Natural killer cell treated with Interleukin-12 subunit alpha and Interleukin-12 subunit beta and Interleukin-15 and Interleukin-18, amount 100 ng/mL, for 72 hours (primary cell): ENCODE data around the gene LMNB1. TPM values are rescaled to one million over a fixed set of nuclear protein-coding genes. Genes with fewer than 3 reads are reported as not detected.

ENCODE experiments used
- ATAC-seq, 2 donors: fragments of 150-1000 bp; cut with Tn5 transposase in 1 of 2; sonication (Bioruptor Pico), chemical (Tn5 transposase) in 1 of 2; 2 replicates each; pipeline ENCODE4 v1.10.0; 2021
- DNase-seq: peaks from one replicate; pipeline ENCODE4 v3.0.0; 2022; ENCODE audit warnings: low spot score
- H3K27ac Mint-ChIP-seq, 2 donors: 1 replicate in 1 of 2; 2 replicates in 1 of 2; pipeline ENCODE4 v1.8.0; 2022; ENCODE audit warnings: mixed read lengths in 2 of 2, mild to moderate bottlenecking in 1 of 2, moderate library complexity in 1 of 2
- H3K27me3 Mint-ChIP-seq, 2 donors: 1 replicate in 1 of 2; 2 replicates in 1 of 2; pipeline ENCODE4 v1.8.0; 2022; ENCODE audit warnings: mixed read lengths in 2 of 2
- H3K36me3 Mint-ChIP-seq: one replicate; pipeline ENCODE4 v1.8.0; 2022; ENCODE audit warnings: mixed read lengths
- H3K4me1 Mint-ChIP-seq, 2 donors: 1 replicate in 1 of 2; 2 replicates in 1 of 2; pipeline ENCODE4 v1.8.0; 2022; ENCODE audit warnings: low read depth in 2 of 2, mixed read lengths in 2 of 2, mild to moderate bottlenecking in 1 of 2
- H3K4me3 Mint-ChIP-seq: one replicate; pipeline ENCODE4 v1.8.0; 2022; ENCODE audit warnings: mixed read lengths
- H3K9me3 Mint-ChIP-seq: 2 replicates; pipeline ENCODE4 v1.8.0; 2022; ENCODE audit warnings: mixed read lengths
- total RNA-seq, 2 donors: library from RNA; stranded (reverse); gene quantifications; one replicate each; pipeline ENCODE4 v1.2.3, GENCODE V29; 2022

The LMNB1 gene
- total RNA-seq, 2 donors from 2014 or later = 184 to 270 TPM

DNA sequence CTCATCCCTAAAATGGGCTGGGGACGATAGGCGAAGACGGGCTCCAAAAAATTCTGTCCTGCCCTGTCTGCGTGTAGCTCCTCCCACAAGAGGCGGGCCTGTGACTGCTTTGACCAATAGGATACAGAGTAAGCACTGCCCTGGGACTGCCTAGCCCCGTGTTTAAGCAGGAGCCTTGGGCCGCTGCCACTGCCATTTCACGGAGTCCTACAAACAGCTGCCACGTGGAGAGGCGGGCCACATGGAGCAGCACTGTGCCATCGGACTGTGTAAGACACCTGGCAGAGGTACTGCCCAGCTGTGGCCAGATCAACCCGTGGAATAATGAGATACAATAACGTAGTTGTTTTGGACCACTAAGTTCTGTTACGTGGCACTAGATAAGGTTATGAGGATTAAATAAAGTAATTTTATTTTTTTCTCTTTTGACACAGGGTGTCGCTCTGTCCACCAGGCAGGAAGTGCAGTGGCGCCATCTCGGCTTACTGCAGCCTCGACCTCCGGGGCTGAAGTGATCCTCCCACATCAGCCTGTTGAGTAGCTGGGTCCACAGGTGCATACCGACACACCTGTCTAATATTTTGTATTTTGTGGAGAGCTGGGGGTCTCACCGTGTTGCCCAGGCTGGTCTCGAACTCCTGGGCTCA lies 87.2 kb downstream of the LMNB1 start:
- ATAC-seq (peak in 1 of 2 donors; percentile 50), DNase-seq (no peak)
- Mint-ChIP-seq H3K9me3 (no peaks in the 10 kb centered on the region), H3K4me1 (peaks cover 7 to 9% of the 10 kb centered on the region in 2 donors), H3K27ac (no peak overlapping the region), H3K4me3 (no peak overlapping the region), H3K36me3 (no peaks in the 10 kb centered on the region), H3K27me3 (peaks cover 0 to 2% of the 10 kb centered on the region in 2 donors)

DNA sequence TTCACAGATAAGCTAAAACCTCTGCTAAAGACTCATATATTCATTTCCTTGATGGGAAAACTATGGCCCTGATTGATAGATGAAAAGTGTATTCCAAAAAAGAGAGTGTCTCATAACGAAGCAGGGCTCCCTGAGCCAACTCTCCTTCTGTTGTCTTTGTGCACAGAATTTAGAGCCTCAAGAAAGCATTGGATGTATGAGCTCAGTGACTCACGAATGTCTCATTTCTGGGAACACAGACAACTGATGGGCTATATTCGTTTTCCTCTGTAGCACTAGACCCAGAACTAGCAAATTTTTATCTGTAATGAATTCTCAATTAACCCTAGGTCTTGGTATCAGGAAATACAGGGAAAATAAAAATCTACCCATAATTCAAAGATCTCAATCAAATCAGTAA lies 88.4 kb downstream of the LMNB1 start:
- no peak overlapping the region for H3K27ac Mint-ChIP-seq
- no peaks in the 10 kb centered on the region for H3K36me3 Mint-ChIP-seq

DNA sequence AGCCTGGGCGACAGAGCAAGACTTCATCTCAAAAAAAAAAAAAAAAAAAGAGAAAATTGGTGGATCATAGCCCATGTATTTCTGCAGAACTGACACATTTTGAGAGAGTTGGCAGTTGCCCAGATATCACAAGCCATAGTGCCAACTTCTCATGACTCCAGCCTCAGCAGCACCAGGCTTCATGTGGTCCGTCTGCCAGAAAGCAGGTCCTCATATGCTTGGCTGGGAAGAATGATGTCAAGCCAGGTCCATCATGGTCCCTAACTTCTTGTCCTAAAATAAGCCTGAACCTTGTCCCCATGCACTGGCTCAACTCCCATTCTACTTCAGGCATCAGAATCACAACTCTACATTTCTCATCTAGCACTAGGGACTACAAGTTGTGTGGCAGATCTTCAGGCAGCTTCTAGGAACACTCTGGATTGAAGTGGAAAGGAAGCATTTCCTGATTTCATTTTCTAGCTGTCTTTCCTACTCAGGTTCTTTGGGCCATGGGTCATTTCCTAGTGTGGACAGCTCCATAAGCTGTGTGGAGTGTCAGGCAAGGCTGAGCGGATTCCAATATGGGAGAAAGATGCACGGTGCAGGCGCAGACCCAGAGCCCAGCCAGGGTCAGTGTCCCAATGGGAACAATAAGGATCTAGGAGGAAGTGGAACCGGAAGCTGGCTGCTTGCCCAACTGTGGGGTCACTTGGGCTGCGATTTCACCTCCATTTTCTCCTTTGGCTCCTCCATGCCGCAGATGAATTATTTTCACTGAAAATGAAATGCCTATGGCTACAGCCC lies 90.1 kb downstream of the LMNB1 start:
- H3K4me1 Mint-ChIP-seq = peaks cover 9 to 11% of the 10 kb centered on the region in 2 donors
- no peaks in the 10 kb centered on the region for H3K36me3 Mint-ChIP-seq
- no peak overlapping the region for H3K27ac Mint-ChIP-seq
- DNase-seq (no peak), ATAC-seq (no peak)
- H3K4me3 Mint-ChIP-seq = no peak overlapping the region
- peaks cover 0 to 2% of the 10 kb centered on the region in 2 donors for H3K27me3 Mint-ChIP-seq
- no peaks in the 10 kb centered on the region for H3K9me3 Mint-ChIP-seq

More for the DNA sequence above, 88.4 kb downstream of the LMNB1 start:
- Mint-ChIP-seq H3K4me1 (peaks cover 9 to 11% of the 10 kb centered on the region in 2 donors), H3K9me3 (no peaks in the 10 kb centered on the region), H3K27me3 (peaks cover 0 to 2% of the 10 kb centered on the region in 2 donors), H3K4me3 (no peak overlapping the region)
- no peak for ATAC-seq
- DNase-seq = no peak

DNA sequence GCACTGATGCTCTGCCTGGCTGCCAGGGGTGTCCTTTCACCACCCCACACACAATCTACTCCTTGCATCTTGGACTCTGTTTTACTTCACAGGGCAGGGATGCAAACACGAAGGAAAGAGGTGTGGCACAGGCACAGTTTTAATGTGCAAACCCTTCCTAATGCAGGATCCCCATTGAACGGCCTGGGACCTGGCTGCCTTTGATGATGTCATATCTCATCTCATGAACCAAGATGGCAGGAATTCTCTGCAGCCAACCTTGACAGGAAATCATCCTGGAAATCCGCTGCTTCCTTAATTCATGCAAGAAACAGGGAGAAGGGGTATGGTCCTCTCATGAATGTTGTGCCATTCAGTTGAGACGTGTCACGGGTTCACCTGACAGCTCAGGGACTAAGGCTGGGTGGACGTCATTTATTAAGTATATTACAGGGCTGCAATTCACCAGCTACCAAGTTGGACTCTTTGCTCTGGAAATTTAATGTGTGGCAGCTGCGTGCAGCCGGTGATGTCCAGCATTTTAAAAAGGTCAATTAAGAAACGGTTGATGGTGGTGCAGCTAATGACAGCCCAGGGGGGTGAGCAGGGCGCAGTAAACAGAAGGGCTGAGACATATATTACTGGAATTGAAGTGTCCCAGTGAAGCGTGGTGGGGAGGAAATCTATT lies 91.5 kb downstream of the LMNB1 start:
- DNase-seq (no peak), ATAC-seq (no peak)
- no peak overlapping the region for H3K27ac Mint-ChIP-seq
- H3K27me3 Mint-ChIP-seq = peaks cover 0 to 2% of the 10 kb centered on the region in 2 donors
- peak overlapping the region; percentile 3 for H3K4me3 Mint-ChIP-seq
- H3K4me1 Mint-ChIP-seq = peaks cover 9 to 11% of the 10 kb centered on the region in 2 donors
- no peaks in the 10 kb centered on the region for H3K9me3 Mint-ChIP-seq
- no peaks in the 10 kb centered on the region for H3K36me3 Mint-ChIP-seq

DNA sequence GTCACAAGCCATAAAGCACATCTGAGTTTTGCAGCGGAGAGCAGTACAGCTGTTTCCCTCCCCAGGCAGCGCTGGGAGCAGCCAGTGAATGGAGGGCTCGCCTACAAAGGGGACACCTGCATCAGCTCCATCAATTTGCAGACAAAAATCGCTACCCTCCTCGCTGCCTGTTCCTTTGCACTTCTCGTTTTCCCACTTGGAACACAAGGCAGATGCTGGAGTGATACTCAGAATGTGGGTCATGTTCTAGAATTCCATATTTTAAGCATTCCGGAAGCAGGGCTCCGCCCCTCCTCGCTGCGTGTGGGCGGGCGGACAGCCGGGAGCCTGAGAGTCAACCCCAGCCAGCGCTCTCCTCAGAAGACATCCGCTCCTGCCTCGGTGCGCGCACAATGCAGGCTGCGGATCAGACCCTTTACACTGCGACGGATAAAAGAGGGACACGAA lies 92.1 kb downstream of the LMNB1 start:
- DNase-seq = no peak
- Mint-ChIP-seq H3K36me3 (no peaks in the 10 kb centered on the region), H3K27me3 (peaks cover 0 to 2% of the 10 kb centered on the region in 2 donors), H3K4me3 (peak overlapping the region; percentile 3), H3K27ac (no peak overlapping the region), H3K4me1 (peaks cover 9 to 13% of the 10 kb centered on the region in 2 donors), H3K9me3 (no peaks in the 10 kb centered on the region)
- ATAC-seq = peak; percentile 56 to 68

DNA sequence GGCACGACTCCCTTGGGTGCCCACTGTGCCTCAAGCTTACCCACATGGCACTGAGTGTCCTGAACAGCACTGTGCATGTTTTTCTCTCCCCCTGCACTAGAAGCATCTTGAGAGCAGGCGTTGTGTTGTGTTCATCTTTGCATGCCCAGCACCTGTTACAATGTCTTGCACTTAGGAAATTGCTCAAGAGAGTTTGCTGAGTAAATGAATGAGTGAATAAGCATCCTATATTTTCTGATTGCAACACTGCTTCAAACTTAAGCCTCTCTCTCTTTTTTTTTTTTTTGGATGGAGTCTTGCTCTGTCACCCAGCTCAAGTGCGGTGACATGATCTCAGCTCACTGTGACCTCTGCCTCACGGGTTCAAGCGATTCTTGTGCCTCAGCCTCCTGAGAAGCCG lies 94.5 kb downstream of the LMNB1 start:
- Mint-ChIP-seq H3K36me3 (no peaks in the 10 kb centered on the region), H3K4me3 (no peak overlapping the region), H3K4me1 (peaks cover 9 to 13% of the 10 kb centered on the region in 2 donors), H3K9me3 (no peaks in the 10 kb centered on the region), H3K27ac (no peak overlapping the region), H3K27me3 (peaks cover 0 to 2% of the 10 kb centered on the region in 2 donors)
- ATAC-seq = no peak
- no peak for DNase-seq

DNA sequence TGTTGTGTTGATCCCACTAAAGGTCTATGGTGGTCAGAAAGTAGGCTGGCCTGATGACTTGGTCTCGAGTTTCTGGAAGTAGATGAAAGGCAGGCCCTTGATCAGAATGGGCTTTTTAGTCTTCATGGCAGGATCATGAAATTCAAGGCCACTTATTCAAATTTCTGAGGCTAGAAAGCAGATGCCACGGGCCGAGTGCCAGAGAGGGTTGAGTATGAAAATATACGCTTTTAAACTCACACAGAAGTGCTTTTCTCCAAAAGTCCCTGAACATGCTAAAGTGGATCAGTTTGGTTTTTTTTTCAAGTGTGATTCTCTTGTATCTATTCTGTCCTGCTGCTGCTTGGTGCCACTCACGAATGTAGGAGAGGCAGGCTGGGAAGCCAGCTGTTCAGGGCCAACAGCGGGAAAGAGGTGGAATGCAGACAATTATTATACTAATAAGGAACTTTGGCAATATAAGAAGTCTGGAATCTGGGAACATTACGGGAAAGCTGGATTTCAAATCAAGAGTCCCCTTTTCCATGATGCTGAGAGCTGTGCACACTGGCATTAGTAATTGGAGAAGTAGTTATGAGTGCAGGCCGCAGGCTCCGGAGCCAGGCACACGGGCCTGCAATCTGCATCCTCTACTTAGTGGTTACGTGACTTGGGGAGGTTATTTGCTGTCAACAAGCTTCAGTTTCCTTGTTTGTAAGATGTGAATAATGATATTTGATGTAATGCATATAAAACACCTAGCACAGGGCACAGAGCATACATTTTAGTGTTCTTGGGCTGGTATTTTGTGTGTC lies 95.8 kb downstream of the LMNB1 start:
- Mint-ChIP-seq H3K4me3 (no peak overlapping the region), H3K27ac (no peak overlapping the region), H3K9me3 (no peaks in the 10 kb centered on the region), H3K36me3 (peaks cover 10% of the 10 kb centered on the region), H3K27me3 (peaks cover 0 to 2% of the 10 kb centered on the region in 2 donors), H3K4me1 (peaks cover 9 to 11% of the 10 kb centered on the region in 2 donors)
- DNase-seq (no peak), ATAC-seq (no peak)

DNA sequence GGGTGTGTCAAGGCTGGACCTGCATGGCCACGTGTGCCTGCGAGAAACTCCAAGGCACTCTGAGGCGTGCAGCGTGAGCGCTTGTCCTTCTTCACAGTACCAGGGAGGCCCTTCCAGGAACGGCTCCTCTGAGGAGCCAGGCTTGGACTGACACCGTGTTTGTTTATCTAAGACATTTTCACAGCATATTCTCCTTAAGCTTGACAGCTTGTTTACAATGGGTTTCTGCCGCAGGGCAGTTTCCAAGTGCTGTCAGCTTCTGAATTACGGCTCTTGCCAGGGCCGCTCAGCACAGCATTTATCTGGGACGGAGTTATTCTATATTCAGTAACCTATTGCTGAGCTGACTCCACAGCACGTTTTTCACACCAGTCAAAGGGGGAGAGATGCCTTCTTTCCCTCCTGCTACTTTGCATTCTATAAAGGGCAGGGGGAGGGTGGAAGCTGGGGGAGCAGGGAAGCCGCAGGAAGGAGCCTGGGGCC lies 98.4 kb downstream of the LMNB1 start:
- Mint-ChIP-seq H3K4me3 (no peak overlapping the region), H3K36me3 (peaks cover 13% of the 10 kb centered on the region)
- DNase-seq = no peak

DNA sequence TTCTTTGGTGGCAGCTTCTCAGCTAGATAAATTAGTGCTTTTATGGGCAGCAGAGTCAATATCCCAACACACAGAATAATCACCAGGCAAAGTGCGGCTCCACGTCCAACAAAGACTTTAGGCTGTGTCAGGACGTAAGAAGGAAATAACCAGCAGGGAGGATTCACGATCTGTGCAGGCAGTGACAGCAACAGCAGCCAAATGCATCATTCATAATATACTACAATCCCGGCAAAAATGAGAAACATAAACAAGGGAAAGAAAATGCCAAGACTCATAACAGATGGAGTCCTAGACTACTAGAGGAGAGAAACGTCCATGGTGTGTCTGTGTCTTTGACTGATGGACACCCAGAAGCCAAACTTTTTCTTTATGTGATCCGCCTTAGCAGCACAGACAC lies 100.7 kb downstream of the LMNB1 start:
- ATAC-seq = no peak
- Mint-ChIP-seq H3K9me3 (no peaks in the 10 kb centered on the region), H3K27me3 (no peaks in the 10 kb centered on the region), H3K36me3 (peaks cover 13% of the 10 kb centered on the region), H3K27ac (no peak overlapping the region), H3K4me3 (no peak overlapping the region), H3K4me1 (peaks cover 0 to 2% of the 10 kb centered on the region in 2 donors)
- no peak for DNase-seq

More for the DNA sequence above, 98.4 kb downstream of the LMNB1 start:
- Mint-ChIP-seq H3K9me3 (no peaks in the 10 kb centered on the region), H3K4me1 (peaks cover 0 to 2% of the 10 kb centered on the region in 2 donors), H3K27ac (no peak overlapping the region), H3K27me3 (no peaks in the 10 kb centered on the region)
- no peak for ATAC-seq

DNA sequence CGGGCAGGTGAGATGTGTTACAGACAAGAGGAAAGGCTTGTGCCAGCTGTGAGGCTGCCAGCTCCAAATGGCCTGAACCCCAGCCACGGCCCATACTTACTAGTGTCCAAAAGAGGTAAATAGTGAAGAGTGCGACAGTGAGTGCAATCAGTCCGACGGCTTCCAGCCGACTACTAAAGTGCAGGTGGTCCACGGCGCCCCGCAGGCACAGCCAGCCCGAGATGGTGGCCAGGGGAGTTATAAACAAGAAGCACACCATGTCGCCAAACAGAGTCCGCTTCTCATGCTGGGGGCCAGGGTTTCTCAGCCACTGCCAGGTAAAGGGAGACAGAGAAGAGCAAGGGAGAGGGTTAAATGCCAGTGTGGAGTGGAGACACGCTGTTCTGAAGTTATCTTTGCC lies 101.1 kb downstream of the LMNB1 start:
- ATAC-seq = no peak
- Mint-ChIP-seq H3K36me3 (peaks cover 13% of the 10 kb centered on the region), H3K4me1 (peaks cover 0 to 2% of the 10 kb centered on the region in 2 donors), H3K4me3 (no peak overlapping the region), H3K9me3 (no peaks in the 10 kb centered on the region), H3K27ac (no peak overlapping the region), H3K27me3 (no peaks in the 10 kb centered on the region)
- no peak for DNase-seq

DNA sequence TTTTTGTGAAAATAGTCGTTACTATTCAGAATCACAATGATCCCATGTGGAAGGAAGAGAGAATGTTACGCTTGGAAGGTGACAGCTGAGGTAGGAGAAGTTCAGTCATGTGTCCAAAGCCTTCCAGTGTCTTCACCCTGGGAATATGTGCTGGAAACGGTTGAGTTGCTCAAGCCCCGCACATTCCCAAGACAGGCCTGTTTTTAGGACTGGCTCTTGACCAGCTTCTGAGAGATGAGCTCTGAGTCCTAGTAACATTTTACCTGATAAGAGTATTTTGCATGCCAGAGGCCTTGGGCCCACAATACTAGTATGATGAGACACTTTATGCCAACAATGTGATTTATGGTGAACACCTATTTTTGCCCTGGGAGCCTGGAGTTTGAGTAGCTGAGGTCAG lies 101.7 kb downstream of the LMNB1 start:
- Mint-ChIP-seq H3K27me3 (no peaks in the 10 kb centered on the region), H3K27ac (no peak overlapping the region), H3K9me3 (no peaks in the 10 kb centered on the region), H3K4me3 (no peak overlapping the region), H3K4me1 (peaks cover 0 to 2% of the 10 kb centered on the region in 2 donors), H3K36me3 (peaks cover 13% of the 10 kb centered on the region)
- DNase-seq = no peak
- no peak for ATAC-seq

DNA sequence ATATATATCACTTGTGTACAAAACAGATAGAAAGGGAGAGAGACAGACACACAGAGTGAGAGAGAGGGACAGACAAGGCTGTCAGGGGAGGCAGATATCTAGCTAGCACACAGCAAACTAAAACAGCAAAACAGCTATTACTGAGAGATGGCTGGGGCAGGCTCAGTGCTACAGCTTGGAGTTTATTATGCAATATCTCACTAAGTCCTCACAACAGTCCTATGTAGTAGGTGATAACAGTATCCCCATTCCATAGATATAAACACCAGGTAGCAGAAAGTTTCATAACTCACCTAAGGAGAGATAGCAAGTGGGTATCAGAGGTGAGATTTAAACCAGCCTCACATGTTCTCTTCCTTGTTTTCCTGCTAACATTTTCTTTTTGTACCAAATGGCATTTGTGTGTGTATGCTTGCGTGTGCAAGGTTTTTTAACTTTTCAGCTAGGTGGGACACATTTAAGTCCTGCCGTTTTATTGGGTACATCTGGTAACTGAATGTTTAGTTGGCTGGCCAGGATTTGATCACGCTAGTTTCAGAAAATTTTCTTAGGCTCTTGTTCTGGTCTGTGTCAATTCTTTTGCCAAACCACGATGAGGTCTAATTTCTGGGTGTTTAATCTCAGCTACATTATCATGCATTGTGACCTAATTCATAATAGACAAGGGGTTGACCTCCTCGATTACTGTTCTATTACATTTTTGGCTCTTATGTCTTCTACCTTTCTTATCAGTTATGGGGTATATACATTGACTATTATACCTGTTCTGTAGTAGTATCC lies 105.1 kb downstream of the LMNB1 start:
- H3K36me3 Mint-ChIP-seq = peaks cover 9% of the 10 kb centered on the region
- ATAC-seq (peak in 1 of 2 donors; percentile 38), DNase-seq (no peak)
- no peak overlapping the region for H3K27ac Mint-ChIP-seq
- H3K27me3 Mint-ChIP-seq = no peaks in the 10 kb centered on the region
- no peaks in the 10 kb centered on the region for H3K9me3 Mint-ChIP-seq
- H3K4me3 Mint-ChIP-seq = no peak overlapping the region
- no peaks in the 10 kb centered on the region for H3K4me1 Mint-ChIP-seq
